Spleen (tissue), 7 donors: ENCODE measurements around the gene DLG2.

Source experiments
- CTCF ChIP-seq, 11 experiments: fragments of 200-600 bp in 7 of 11; fragments of 450-650 bp in 4 of 11; sonication (generic) in 4 of 11; IDR thresholded peaks in 8 of 11; conservative IDR thresholded peaks in 3 of 11; 1 replicate in 7 of 11; 2 replicates in 4 of 11; pipeline versions ENCODE4 v1.4.0 to v1.8.0; 2016 to 2021; ENCODE audit warnings: antibody characterized with exemption in 11 of 11, inconsistent platforms in 4 of 11, mild to moderate bottlenecking in 1 of 11
- POLR2A ChIP-seq, 3 donors: fragments of 450-650 bp; IDR thresholded peaks; one replicate each; pipeline ENCODE4 v1.5.1; 2017; ENCODE audit warnings: antibody characterized with exemption in 3 of 3, mild to moderate bottlenecking in 1 of 3
- donor health status: DM: no; HTN: no; CAD: no; lungs with moderate emphysema.
- donor health status: DM: no; HTN: no; CAD: no.
- donor health status: DM: no; HTN: no; CAD: no.

- TF ChIP-seq CTCF (IDR thresholded peaks at IDR 0.05 in 8 of 11, conservative IDR thresholded peaks at IDR 0.05 in 3 of 11): no peak
- no peak for TF ChIP-seq POLR2A (IDR thresholded peaks at IDR 0.05)
Measured at GRCh38 chr11:85231588-85231987, 395.6 kb downstream of the DLG2 start.
